RCC 7860 (cell line): Measurements from ENCODE around the gene DESI2.

ENCODE experiments used
- DNase-seq: peaks from one replicate; pipeline ENCODE4 v3.0.0-alpha.2; 2015; ENCODE audit warnings: low spot score
- FAIRE-seq: peaks from 2 replicates; lab custom pipeline; 2012; peaks lifted over from hg19 to GRCh38; lab: Jason Lieb, UNC

DESI2 gene

DNA sequence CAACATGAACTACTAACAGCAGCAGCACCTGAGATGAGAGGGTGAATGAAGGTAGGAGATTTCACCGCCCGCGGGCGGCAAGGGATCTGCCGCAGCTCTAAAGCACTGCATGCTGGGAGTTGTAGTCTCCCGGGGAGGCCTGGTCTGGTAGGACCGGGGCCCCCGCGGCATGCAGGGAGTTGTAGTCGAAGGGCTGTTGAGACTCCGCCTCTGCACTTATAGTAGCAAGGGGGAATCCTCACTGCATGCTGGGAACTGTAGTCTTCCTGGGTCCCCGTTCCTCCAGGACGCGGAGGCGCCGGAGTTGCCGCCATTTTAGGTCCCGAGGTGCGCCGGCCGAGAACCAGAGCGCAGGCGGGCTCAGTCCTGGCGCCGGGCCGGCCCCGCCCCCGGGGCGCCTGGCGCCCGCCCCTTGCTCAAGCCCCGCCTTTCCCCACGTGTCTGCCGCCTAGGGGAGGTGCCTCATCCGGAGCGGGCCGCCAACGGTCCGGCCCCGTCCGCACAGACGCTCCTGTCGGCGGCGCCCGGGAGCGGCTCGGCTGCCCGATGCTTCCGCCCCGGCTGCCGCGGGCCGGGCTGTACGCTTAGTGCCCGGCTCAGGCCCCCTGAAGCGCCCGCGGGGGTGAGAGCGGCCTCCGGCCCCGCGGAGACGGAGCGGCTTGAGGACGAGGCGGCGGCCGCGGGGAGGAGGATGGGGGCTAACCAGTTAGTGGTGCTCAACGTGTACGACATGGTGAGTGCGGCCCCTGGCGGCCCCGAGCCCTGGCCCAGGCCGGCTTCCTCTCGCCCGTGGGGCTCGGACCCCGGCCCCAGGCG is at the start of gene DESI2:
TSS of gene DESI2 (plus strand) at position 504 of the 816 bp plus-strand sequence. CDS start at position 692, 188 bp downstream.
- FAIRE-seq (peak; percentile 82), DNase-seq (peak; percentile 99)

GRCh38 chr1:244603498-244603897 is 49.4 kb upstream of the DESI2 start:
- FAIRE-seq (peak; percentile 90), DNase-seq (peak; percentile 13)

- DNase-seq = no peak
- no peak for FAIRE-seq
Observed at GRCh38 chr1:244605835-244606370, 47.0 kb upstream of the DESI2 start.

- FAIRE-seq (no peak), DNase-seq (no peak)
Observed at GRCh38 chr1:244614113-244614836, 38.7 kb upstream of the DESI2 start.

- FAIRE-seq = no peak
- no peak for DNase-seq
Observed at GRCh38 chr1:244614879-244615278, 38.0 kb upstream of the DESI2 start.

- no peak for FAIRE-seq
- DNase-seq = no peak
Observed at GRCh38 chr1:244615301-244615700, 37.6 kb upstream of the DESI2 start.

- DNase-seq (no peak), FAIRE-seq (no peak)
Observed at GRCh38 chr1:244626709-244627108, 26.2 kb upstream of the DESI2 start.

- DNase-seq = no peak
Observed at GRCh38 chr1:244628789-244629188, 24.1 kb upstream of the DESI2 start.

DNA sequence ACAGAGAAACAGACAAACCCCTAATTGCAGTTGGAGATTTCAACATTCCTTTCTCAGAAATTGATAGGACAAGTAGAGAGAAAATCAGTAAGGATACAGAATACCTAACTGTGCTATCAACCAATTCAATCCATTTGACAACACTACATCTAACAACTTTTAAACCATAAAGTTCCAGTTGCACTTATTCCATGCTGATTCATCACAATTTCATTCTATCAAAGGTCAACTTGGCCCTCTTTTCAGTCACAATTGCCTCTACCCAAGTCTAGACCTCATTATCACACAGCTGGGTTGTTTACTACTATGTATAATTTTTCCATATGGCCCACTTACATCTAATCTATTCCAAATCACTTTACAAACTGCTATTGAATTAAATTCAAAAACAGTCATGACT is 19.8 kb upstream of the DESI2 start:
- no peak for FAIRE-seq
- DNase-seq = no peak

More at GRCh38 chr1:244628789-244629188, 24.1 kb upstream of the DESI2 start:
- FAIRE-seq = no peak

GRCh38 chr1:244634546-244634945 is 18.4 kb upstream of the DESI2 start:
- no peak for DNase-seq
- no peak for FAIRE-seq

DNA sequence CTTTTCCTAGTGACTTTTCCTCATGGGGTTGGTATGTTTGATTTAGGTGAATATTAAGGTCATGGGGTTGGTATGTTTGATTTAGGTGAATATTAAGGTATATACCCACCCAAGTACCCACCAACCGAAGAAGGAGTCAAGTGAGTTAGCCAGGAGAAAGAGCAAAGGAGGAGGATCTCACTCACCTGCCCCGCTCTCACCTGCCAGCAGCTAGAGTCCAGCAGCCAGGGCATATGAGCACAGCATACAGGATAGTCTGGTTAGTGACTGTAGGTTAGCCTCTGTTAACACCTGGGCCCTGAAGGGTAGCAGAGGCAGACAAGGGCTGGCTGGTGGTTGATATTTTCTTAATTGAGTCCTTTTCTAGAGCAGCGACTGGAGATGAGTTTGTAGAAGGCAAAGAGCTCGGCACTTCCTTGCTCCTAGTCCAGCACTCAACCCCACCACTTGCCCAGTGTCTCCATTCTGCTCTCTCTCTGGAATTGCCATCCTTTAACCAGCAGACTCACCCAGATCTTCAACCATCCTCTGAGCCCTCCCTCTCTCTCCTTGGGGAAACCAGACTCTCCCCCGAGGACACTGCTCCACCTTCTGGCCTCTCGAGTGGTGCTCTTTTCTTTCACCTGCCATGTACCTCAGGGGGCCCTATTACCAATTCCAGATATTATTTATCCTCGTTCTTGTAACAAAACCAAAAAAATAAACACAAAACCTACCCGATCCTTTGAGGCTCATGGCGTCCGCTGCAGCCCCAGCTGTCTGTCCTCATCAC is 16.3 kb upstream of the DESI2 start:
- FAIRE-seq (no peak), DNase-seq (no peak)

DNA sequence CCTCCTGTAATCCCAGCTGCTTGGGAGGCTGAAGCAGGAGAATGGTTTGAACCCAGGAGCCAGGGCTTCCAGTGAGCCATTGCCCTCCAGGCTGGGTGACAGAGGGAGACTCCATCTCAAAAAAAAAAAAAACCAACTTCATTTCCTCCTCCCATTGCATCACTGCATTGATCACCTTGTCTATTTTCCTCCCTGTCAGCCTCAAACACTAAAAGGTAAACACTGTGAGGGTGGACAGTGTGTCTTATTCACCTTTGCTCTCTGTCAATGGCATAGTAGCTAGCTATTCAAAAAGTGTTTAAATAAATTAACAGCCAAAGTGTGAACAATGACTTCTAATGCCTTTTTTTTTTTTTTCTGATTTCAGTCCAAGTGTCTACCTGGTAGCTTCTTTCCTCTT is 13.4 kb upstream of the DESI2 start:
- FAIRE-seq (no peak), DNase-seq (no peak)

- FAIRE-seq (no peak), DNase-seq (no peak)
Observed at GRCh38 chr1:244640917-244641316, 12.0 kb upstream of the DESI2 start.

DNA sequence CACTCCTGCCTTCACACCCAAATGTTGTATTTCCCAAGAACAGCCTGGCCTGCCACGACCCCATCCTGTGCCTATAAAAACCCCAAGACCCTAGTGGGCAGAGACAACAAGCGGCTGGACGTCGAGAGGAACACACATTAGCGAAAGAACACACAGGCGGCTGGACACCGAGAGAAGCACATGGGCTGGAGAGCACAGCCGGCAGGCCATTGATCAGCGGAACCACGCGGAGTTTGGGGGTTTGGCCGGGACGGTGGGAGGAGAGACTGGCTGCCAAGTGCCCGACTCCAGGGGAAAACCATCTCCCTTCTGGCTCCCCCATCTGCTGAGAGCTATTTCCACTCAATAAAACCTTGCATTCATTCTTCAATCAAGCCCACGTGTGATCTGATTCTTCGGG is 10.4 kb upstream of the DESI2 start:
- no peak for DNase-seq
- no peak for FAIRE-seq

GRCh38 chr1:244642988-244643387 is 9.9 kb upstream of the DESI2 start:
- DNase-seq = no peak
- FAIRE-seq = no peak

- no peak for DNase-seq
- no peak for FAIRE-seq
Observed at GRCh38 chr1:244645414-244645813, 7.5 kb upstream of the DESI2 start.

DNA sequence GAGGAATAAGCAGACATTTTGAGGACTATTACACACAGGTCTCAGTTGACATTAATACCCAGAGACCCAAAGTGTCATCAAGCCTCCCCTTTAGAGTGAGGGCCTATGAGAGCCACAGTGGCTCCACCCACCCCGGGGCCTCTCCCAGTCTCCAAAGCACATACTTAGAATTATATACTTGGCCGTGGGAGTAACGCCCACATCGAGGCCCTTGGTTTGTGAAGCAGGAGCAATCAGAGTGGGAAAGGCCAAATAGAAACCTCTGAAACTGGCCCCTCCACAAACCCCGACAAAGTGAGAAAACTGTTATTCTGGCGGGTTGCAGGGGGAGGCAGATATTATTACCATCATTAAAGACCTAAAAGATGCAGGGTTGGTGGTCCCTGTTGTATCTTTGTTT is 7.0 kb upstream of the DESI2 start:
- no peak for FAIRE-seq
- DNase-seq = no peak

- FAIRE-seq (no peak), DNase-seq (no peak)
Observed at GRCh38 chr1:244647819-244648218, 5.1 kb upstream of the DESI2 start.

GRCh38 chr1:244651956-244652622 is 837 bp upstream of the DESI2 start:
- no peak for DNase-seq
- no peak for FAIRE-seq

- FAIRE-seq = no peak
- DNase-seq = no peak
Observed at GRCh38 chr1:244653439-244654107, 647 bp downstream of the DESI2 start.
